HG03060 (cell line): ENCODE measurements around the gene TAF11L12.
"Not testable (repeated sequence)": the region's sequence is repeated elsewhere in the genome, so short reads cannot be mapped to it uniquely, and the experiment has no call there.

Experiments
- ATAC-seq: cut with Tn5 transposase; IDR thresholded peaks from one replicate; pipeline ENCODE4 v1.9.1; 2021; ENCODE audit warnings: low read depth, moderate number of reproducible peaks; ENCODE audit not compliant: unreplicated experiment

The TAF11L12 gene

DNA sequence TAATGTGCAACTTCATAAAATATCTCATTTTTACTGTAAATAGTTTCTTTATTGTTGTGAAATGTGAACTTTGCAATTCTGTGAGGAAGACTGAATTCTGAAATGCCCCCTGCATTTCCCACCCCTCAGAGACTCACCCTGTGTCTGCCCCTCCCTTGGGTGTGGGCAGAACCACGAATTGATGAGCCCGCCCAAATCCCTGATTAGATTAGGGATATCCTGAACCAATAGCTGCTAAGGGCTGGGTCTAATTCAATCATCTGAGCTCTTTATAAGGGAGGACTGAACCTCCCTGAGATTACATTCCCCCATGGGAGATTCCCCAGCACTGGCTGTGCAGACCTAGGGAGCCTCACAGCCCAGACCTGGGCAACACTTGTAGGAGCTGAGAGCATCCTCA, at the start of gene TAF11L12:
Gene TAF11L12, plus strand, starts transcription at position 301 of the 400 bp plus-strand sequence.
- not testable (repeated sequence) for ATAC-seq

GRCh38 chr5:17585658-17586057, 24.5 kb upstream of the TAF11L12 start, which contains the start of gene TAF11L7:
TSS of gene TAF11L7 (minus strand) at chr5:17585758.
- ATAC-seq = not testable (repeated sequence)

DNA sequence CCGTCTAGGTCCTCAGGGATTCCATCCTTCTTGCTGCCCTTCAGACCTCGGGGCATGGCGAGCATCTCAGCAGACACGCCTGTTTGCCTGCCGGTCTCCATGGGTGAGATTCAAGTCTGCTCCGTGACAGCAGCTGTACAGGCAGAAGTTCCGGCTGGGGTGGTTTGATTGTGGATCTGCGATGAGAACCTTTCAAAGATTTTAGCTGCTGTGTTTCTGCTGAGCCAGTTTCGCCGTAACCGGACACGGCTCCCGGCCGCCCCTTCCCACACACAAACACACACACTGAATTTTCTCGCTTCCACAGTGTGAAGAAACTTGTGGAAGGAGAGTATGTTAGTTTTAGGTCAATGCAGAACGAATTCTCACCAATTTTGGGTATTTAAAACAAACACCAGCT, 19.3 kb upstream of the TAF11L12 start, which contains the start of gene TAF11L8:
Gene TAF11L8, minus strand, starts transcription at position 101 of the 400 bp plus-strand sequence.
- ATAC-seq = not testable (repeated sequence)

GRCh38 chr5:17594255-17594654, 15.9 kb upstream of the TAF11L12 start, which contains the start of gene TAF11L9:
TSS of gene TAF11L9 (minus strand) at chr5:17594394.
- ATAC-seq = not testable (repeated sequence)

DNA sequence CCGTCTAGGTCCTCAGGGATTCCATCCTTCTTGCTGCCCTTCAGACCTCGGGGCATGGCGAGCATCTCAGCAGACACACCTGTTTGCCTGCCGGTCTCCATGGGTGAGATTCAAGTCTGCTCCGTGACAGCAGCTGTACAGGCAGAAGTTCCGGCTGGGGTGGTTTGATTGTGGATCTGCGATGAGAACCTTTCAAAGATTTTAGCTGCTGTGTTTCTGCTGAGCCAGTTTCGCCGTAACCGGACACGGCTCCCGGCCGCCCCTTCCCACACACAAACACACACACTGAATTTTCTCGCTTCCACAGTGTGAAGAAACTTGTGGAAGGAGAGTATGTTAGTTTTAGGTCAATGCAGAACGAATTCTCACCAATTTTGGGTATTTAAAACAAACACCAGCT, 12.5 kb upstream of the TAF11L12 start, which contains the start of gene TAF11L10:
Gene TAF11L10, minus strand, starts transcription at position 101 of the 400 bp plus-strand sequence.
- not testable (repeated sequence) for ATAC-seq

DNA sequence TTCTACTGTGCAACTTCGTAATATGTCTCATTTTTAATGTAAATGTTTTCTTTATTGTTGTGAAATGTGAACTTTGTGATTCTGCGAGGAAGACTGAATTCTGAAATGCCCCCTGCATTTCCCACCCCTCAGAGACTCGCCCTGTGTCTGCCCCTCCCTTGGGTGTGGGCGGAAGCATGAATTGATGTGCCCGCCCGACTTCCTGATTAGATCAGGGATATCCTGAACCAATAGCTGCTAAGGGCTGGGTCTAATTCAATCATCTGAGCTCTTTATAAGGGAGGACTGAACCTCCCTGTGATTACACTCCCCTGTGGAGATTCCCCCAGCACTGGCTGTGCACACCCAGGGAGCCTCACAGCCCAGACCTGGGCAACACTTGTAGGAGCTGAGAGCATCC, 6.3 kb upstream of the TAF11L12 start, which contains the start of gene TAF11L11:
Gene TAF11L11, plus strand, starts transcription at position 304 of the 400 bp plus-strand sequence.
- not testable (repeated sequence) for ATAC-seq

GRCh38 chr5:17604951-17605350, 5.2 kb upstream of the TAF11L12 start:
- ATAC-seq = no peak

- ATAC-seq = not testable (repeated sequence)
Observed at GRCh38 chr5:17607461-17607860, 2.7 kb upstream of the TAF11L12 start.

DNA sequence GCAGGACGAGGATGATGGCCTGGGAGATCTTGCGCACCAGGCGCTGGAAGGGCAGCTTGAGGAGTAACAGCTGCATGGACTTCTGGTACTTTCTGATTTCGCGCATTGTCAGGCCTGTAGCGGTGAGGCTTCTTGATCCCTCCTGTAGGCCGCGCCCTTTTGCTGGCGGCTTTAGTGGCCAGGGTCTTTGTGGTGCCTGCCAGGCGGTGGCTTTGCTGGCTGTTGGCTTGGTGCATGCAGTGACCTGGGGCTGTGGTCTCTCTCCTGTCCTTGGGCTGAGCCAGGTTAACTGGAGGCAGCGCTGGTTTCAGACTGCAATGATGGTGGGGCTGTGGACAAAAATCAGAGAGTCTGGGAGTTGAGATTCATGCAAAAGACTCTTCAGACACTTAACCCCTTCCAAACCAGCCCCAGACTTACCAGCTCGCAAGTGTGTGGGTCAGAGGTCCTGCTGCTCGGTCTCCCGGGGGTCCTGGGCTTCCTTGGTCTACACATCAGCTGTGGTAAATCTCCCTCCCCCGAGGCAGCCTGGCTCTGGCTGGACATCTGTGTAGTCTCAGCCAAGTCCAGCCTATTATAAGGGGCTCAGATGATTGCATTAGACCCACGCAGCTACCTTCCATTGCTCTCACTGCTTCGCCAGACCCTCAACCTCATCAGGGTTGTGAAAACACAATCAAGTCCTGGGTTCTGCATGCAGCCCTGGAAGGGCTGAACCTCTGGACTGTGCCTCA, 4.8 kb downstream of the TAF11L12 start:
- no peak for ATAC-seq

GRCh38 chr5:17619354-17619753, 9.2 kb downstream of the TAF11L12 start:
- no peak for ATAC-seq

GRCh38 chr5:17620627-17621026, 10.4 kb downstream of the TAF11L12 start:
- no peak for ATAC-seq

DNA sequence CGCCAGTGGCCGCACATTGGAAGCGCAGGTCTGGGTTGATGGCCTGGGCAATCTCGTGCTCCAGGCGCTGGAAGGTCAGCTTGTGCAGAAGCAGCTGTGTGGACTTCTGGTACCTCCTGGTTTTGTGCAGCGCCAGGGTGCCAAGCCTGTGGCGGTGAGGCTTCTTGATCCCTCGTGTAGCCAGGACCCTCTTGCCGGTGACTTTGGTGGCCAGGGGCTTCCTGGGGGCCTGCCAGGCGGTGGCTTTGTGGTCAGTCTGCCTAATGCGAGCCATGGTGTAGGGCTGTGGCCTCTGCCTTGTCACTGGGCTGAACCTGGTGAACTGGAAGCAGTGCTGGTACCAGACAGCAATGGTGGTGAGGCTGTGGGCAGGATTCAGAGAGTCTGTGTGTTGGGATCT, 15.5 kb downstream of the TAF11L12 start:
- ATAC-seq = no peak

DNA sequence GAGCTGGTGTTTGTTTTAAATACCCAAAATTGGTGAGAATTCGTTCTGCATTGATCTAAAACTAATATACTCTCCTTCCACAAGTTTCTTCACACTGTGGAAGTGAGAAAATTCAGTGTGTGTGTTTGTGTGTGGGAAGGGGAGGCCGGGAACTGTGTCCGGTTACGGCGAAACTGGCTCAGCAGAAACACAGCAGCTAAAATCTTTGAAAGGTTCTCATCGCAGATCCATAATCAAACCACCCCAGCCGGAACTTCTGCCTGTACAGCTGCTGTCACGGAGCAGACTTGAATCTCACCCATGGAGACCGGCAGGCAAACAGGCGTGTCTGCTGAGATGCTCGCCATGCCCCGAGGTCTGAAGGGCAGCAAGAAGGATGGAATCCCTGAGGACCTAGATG, 21.6 kb downstream of the TAF11L12 start, which contains the start of gene TAF11L13:
Gene TAF11L13, plus strand, starts transcription at position 301 of the 400 bp plus-strand sequence.
- ATAC-seq = not testable (repeated sequence)

GRCh38 chr5:17634160-17634559, 24.0 kb downstream of the TAF11L12 start, which contains the start of gene TAF11L14:
TSS of gene TAF11L14 (plus strand) at chr5:17634460.
- no peak for ATAC-seq

DNA sequence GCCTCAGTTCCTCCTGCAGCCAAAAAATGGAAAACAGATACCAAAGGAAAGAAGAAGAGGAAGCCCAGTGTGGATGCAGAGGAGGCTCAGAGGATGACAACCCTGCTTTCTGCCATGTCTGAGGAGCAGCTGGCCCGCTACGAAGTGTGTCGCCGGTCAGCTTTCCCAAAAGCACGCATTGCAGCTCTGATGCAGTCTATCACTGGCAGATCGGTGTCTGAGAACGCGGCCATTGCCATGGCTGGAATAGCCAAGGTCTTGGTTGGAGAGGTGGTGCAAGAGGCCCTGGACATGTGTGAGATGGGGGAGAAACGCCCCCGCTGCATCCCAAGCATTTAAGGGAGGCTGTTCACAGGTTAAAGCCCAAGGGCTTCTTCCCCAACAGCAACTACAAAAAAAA, 39.0 kb downstream of the TAF11L12 start:
- ATAC-seq = not testable (repeated sequence)

GRCh38 chr5:17655201-17655759, 45.1 kb downstream of the TAF11L12 start:
- not testable (repeated sequence) for ATAC-seq

DNA sequence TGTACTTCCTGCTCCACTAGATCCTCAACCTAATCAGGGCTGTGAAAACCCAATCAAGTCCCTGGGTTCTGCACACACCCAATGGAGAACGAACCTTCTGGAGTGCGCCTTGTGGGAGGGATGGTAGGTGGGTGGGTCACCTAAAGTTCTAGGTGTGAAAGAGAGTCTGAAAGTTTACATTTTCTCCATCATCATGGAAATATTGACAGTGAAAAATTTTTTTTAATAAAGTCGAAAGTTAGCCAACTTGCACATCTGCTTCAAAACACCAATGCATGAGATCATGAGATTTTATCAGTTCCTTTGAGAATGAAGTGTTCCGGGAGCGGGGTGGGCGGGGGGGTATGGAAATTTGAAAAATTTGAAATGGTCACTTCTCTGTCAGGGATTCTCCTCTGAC, 45.7 kb downstream of the TAF11L12 start:
- ATAC-seq = no peak
